Measurements from ENCODE around the gene SGMS1.
"Not testable (repeated sequence)": the region's sequence is repeated elsewhere in the genome, so short reads cannot be mapped to it uniquely, and the experiment has no call there.

The SGMS1 gene

DNA sequence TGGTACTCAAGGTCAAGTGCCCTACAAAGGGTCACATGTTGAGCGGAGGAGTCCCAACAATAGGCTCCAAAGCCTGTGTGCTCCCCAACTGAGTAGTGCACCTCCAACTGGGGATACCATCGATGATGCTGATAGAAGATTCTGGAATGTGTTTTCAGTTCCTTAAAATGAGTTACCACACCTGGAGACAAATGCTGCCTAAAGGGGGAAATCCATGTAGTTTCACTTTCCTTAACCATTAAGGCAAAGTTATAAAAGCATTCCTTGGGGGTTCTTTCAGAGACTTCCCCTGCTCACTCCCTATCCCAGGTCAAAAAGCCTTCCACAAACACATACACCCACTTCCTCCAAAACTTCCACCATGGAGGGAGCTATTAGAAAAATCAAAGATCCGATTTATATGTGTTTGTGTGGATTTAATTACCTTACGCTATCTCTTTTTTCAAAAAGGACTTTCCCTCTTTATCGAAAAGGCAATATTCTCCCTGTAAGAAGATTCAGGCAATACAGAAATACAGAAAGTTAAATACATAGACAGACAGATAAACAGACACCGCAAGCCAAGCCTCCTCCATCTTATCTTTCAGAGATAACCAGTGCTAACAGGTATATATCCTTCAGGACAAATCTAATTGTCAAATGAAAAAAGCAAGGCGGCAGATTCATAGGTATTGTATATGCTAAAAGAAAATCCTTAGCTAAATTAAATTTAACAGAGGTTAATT lies 236.6 kb downstream of the SGMS1 start:
- Mint-ChIP-seq H3K36me3 (ENCODE audit: low read depth) (peaks cover 6% of the 10 kb centered on the region), H3K4me1 (ENCODE audit: low read depth) (peaks cover 11% of the 10 kb centered on the region), H3K4me3 (no peak overlapping the region), H3K9me3 (no peaks in the 10 kb centered on the region), H3K27ac (no peak overlapping the region), H3K27me3 (ENCODE audit: low read depth) (no peaks in the 10 kb centered on the region)

DNA sequence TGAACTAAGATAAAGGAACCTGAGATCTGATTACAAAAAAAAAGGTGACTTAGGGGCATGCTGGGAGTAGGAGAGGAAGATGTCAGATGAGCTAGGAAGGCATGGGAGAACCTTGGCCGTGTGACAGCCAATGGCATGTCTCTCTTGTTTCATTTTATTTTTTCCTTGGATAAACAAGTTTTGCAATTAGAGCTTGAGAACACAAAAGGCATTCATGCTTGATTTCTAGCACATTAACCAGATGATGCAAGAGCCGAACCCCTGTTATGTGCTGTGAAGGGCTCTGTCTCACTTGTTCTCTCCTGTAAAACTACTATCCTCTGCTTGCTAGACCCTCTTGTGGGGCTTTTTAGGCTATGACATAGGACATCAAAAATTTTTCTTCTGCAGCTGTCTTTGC lies 238.1 kb downstream of the SGMS1 start:
- Mint-ChIP-seq H3K9me3 (no peaks in the 10 kb centered on the region), H3K4me3 (no peak overlapping the region), H3K27me3 (ENCODE audit: low read depth) (no peaks in the 10 kb centered on the region), H3K4me1 (ENCODE audit: low read depth) (peaks cover 10% of the 10 kb centered on the region), H3K27ac (no peak overlapping the region), H3K36me3 (ENCODE audit: low read depth) (peaks cover 2% of the 10 kb centered on the region)

DNA sequence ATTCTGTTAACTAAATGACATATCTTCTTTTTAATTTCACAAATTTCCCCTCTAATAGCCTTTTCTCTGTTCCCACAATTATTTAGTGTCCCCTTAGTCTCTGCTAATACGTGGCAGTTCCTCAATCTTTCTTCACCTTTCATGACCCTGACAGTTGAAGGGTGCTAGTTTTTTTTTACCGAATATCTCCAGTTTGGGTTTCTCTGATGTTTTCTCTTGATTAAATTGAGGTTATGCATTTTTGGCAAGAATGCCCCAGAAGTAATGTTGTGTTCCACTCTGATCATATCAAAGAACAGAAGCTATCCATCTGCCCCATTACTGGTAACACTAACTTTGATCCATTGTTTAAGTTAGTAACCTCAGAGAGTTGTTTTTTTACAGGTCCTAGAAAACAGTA lies 238.9 kb downstream of the SGMS1 start:
- no peaks in the 10 kb centered on the region for H3K9me3 Mint-ChIP-seq
- no peaks in the 10 kb centered on the region for H3K27me3 Mint-ChIP-seq (ENCODE audit: low read depth)
- H3K4me1 Mint-ChIP-seq (ENCODE audit: low read depth), result peaks cover 11% of the 10 kb centered on the region
- peaks cover 4% of the 10 kb centered on the region for H3K36me3 Mint-ChIP-seq (ENCODE audit: low read depth)
- no peak overlapping the region for H3K27ac Mint-ChIP-seq
- H3K4me3 Mint-ChIP-seq, result no peak overlapping the region

DNA sequence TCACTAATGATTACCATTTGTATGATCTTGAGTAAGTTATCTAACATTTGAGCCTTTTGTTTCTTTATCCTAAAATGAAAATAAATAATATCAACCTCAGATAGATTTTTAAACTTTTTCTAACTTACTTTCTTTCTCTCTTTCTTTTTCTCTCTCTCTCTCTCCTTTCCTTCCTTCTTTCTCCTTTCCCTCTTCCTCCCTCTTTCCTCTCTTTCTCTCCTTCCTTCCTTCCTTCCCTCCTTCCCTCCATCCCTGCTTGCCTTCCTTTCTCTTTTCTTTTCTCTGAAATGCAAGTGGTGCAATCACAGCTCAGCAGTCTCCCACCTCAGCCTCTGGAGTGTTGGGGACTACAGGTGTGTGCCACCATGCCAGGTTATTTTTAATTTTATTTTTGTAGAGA lies 239.5 kb downstream of the SGMS1 start:
- H3K9me3 Mint-ChIP-seq, result no peaks in the 10 kb centered on the region
- H3K36me3 Mint-ChIP-seq (ENCODE audit: low read depth), result peaks cover 4% of the 10 kb centered on the region
- H3K27me3 Mint-ChIP-seq (ENCODE audit: low read depth), result no peaks in the 10 kb centered on the region
- peaks cover 11% of the 10 kb centered on the region for H3K4me1 Mint-ChIP-seq (ENCODE audit: low read depth)
- H3K4me3 Mint-ChIP-seq, result no peak overlapping the region
- H3K27ac Mint-ChIP-seq, result no peak overlapping the region

DNA sequence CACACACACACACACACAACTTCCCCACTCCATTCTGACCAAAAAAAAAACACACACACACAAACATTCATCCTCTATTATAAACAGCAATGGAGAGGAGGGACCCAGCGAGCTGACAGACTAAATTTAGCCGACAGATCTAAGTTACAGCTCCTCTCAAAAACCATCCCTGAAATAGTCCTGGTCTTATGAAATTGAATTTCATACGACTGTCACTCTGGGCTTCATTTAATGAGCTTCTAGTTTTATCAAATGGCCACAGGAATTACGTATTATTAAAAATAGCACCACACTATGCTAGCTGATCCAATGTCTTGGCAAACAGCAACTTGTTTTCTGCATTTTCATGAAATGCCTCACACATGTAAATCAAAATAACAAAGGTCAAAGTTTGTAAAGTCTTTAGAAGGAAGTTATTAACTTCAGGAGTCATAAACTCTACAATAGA lies 241.2 kb downstream of the SGMS1 start:
- H3K4me3 Mint-ChIP-seq, result no peak overlapping the region
- H3K4me1 Mint-ChIP-seq (ENCODE audit: low read depth), result peaks cover 10% of the 10 kb centered on the region
- H3K27ac Mint-ChIP-seq, result no peak overlapping the region

DNA sequence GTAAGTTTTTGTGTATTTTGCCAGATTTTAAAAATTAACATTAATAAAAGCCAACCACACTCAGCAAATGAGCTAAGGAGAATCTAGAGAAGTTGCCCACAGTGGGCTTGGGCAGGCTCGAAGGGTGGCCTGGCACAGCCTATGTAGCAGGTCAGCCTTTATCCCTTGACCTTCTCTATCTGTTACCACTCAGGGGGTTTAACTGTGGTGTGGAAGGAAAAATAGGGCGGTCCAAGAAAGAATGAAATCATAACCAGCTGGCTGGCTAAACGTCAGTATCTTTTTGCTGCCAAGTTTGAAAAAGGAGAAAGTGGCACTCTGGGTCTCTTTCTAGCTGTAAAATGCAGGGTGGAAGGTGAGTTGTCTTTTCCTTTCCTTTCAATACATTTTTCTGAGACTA lies 242.1 kb downstream of the SGMS1 start:
- Mint-ChIP-seq H3K9me3 (no peaks in the 10 kb centered on the region), H3K4me1 (ENCODE audit: low read depth) (peaks cover 5% of the 10 kb centered on the region), H3K27me3 (ENCODE audit: low read depth) (no peaks in the 10 kb centered on the region), H3K36me3 (ENCODE audit: low read depth) (peaks cover 12% of the 10 kb centered on the region), H3K4me3 (no peak overlapping the region), H3K27ac (no peak overlapping the region)

More for the DNA sequence above, 241.2 kb downstream of the SGMS1 start:
- Mint-ChIP-seq H3K36me3 (ENCODE audit: low read depth) (peaks cover 4% of the 10 kb centered on the region), H3K9me3 (no peaks in the 10 kb centered on the region), H3K27me3 (ENCODE audit: low read depth) (no peaks in the 10 kb centered on the region)

DNA sequence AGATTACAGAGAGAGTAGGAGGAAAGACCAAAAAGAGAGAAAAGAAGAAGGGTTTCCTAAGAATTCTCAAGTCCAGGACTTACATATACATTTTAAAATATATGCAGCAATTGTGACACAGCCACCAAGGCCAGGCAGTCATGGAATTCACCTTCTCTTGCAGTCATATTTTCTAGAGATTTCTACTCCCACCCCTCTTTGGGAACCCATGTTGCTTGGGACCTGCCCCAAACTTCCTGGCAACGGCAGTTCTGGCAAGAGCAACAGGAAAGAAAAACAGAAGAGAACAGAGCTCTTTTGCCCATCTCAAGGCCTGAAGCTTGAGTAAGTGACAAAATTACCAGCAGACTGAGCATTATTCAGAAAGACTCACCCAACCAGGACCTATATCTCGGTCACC lies 244.1 kb downstream of the SGMS1 start:
- peaks cover 10% of the 10 kb centered on the region for H3K4me1 Mint-ChIP-seq (ENCODE audit: low read depth)
- no peak overlapping the region for H3K4me3 Mint-ChIP-seq
- no peak overlapping the region for H3K27ac Mint-ChIP-seq
- no peaks in the 10 kb centered on the region for H3K27me3 Mint-ChIP-seq (ENCODE audit: low read depth)
- H3K9me3 Mint-ChIP-seq, result no peaks in the 10 kb centered on the region
- H3K36me3 Mint-ChIP-seq (ENCODE audit: low read depth), result peaks cover 12% of the 10 kb centered on the region

DNA sequence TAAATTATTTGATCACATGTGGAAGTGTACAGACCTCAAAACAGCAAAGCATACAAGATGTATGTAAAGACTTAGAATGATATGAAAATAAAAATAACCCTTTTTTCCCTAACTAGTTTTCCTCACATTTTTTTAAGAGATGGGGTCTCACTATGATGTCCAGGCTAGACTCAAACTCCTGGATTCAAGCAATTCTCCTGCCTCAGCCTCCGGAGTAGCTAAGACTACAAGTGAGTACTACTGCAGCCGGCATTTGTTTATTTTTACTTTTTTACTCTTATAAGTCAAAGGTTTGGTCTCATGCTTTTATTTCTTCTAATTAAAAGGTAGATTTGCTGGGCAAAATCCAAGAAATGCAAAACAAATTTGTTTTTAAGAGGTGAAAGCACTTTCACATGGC lies 248.0 kb downstream of the SGMS1 start:
- Mint-ChIP-seq H3K36me3 (ENCODE audit: low read depth) (peaks cover 12% of the 10 kb centered on the region), H3K4me3 (no peak overlapping the region), H3K27ac (no peak overlapping the region), H3K27me3 (ENCODE audit: low read depth) (no peaks in the 10 kb centered on the region), H3K4me1 (ENCODE audit: low read depth) (peaks cover 8% of the 10 kb centered on the region), H3K9me3 (no peaks in the 10 kb centered on the region)

DNA sequence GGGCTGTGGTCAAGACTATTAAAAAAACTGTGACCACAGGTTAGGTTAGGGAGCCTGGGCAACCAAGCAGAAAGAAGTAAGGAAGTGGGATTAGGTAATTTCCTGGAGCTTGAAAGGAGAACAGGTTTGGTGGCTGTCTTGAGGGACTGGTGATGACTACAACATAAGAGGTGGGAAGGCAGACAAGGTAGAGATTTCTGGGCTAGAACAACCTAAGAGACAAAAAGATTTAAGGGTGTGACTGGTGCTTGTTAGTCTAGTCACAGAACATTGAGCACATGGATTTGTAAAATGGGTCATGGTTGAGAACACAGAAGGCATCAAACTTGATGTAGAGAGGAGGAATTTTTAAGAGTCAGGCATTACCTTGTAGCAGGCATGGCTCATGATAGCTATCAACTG lies 248.7 kb downstream of the SGMS1 start:
- H3K27me3 Mint-ChIP-seq (ENCODE audit: low read depth), result no peaks in the 10 kb centered on the region
- peaks cover 10% of the 10 kb centered on the region for H3K36me3 Mint-ChIP-seq (ENCODE audit: low read depth)
- H3K27ac Mint-ChIP-seq, result no peak overlapping the region
- H3K4me3 Mint-ChIP-seq, result no peak overlapping the region
- no peaks in the 10 kb centered on the region for H3K9me3 Mint-ChIP-seq
- H3K4me1 Mint-ChIP-seq (ENCODE audit: low read depth), result peaks cover 7% of the 10 kb centered on the region

DNA sequence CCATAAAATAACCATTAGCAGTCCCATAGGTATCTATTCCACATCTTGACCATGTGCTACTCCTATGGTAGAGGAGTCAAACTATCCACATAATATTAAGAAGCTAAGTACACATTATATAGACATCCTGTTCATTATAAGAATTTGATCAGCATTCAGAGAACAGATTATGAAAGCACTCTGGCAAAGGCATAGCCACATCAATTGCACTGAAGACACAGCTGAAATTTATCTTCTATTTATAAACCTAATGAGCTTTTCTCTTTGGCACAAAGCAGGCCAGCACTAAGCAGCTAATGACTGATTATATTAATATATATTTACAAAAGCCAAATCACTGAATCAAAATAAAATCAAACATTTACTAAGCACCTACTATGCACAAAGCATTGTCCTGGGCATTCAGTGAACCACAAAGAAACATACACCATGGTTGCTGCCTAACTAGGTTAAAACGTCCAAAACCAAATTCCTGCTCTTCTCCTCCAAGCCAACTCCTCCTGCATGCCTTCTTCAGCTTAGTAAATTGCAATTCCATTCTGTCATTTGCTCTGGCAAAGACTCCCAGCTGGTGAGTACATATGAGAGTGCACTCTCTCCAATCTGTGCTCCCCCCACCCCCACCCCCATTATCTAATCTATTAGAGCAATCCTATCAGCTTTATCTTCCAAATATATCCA lies 249.8 kb downstream of the SGMS1 start:
- Mint-ChIP-seq H3K4me1 (ENCODE audit: low read depth) (peaks cover 7% of the 10 kb centered on the region), H3K27ac (no peak overlapping the region), H3K9me3 (no peaks in the 10 kb centered on the region), H3K27me3 (ENCODE audit: low read depth) (no peaks in the 10 kb centered on the region), H3K4me3 (no peak overlapping the region), H3K36me3 (ENCODE audit: low read depth) (peaks cover 10% of the 10 kb centered on the region)

DNA sequence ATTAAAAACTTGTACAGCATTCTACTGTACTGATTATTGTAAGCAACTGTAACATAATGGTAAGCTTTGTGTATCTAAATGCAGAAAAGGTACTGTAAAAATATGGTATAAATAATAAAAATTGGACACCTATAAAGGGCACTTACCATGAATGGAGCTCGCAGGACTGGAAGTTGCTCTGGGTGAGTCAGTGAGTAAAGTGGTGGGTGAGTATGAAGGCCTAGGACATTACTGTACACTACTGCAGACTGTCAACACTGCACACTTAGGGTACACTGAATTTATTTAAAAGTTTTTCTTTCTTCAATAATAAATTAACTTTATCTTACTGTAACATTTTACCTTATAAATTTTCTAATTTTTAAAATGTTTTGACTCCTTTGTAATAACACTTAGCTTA lies 253.8 kb downstream of the SGMS1 start:
- Mint-ChIP-seq H3K36me3 (ENCODE audit: low read depth) (peaks cover 15% of the 10 kb centered on the region), H3K4me3 (no peak overlapping the region), H3K9me3 (no peaks in the 10 kb centered on the region), H3K4me1 (ENCODE audit: low read depth) (no peaks in the 10 kb centered on the region), H3K27me3 (ENCODE audit: low read depth) (no peaks in the 10 kb centered on the region), H3K27ac (no peak overlapping the region)

DNA sequence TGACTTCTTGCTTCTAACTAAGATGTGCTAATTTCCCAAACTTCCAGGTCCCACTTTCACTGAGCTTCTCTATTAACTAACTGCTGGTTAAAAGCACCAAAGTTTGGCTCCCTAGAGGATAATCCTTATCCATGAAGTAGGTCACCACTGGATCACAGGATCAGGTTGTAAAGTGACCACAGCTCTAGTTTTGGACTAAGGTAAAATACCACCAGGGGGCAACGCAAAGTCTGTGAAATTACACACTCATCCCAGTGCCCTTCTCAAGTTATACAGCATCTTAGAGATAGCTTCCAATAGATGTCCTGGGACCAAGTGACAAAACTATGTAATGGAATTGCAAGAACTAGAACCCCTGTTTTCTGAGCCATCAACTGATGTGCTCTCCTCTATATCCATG lies 256.0 kb downstream of the SGMS1 start:
- H3K9me3 Mint-ChIP-seq, result peaks cover 9% of the 10 kb centered on the region
- H3K36me3 Mint-ChIP-seq (ENCODE audit: low read depth), result peaks cover 28% of the 10 kb centered on the region
- no peak overlapping the region for H3K4me3 Mint-ChIP-seq
- H3K27ac Mint-ChIP-seq, result no peak overlapping the region
- no peaks in the 10 kb centered on the region for H3K27me3 Mint-ChIP-seq (ENCODE audit: low read depth)
- H3K4me1 Mint-ChIP-seq (ENCODE audit: low read depth), result peaks cover 9% of the 10 kb centered on the region

DNA sequence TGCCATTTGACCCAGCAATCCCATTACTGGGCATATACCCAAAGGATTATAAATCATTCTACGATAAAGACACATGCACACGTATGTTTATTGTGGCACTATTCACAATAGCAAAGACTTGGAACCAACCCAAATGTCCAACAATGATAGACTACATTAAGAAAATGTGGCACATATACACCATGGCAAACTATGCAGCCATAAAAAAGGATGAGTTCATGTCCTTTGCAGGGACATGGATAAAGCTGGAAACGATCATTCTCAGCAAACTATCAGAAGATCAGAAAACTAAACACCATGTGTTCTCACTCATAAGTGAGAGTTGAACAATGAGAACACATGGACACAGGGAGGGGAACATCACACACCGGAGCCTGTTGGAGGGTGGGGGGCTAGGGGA lies 257.3 kb downstream of the SGMS1 start:
- H3K4me3 Mint-ChIP-seq; H3K27ac Mint-ChIP-seq; H3K27me3 Mint-ChIP-seq (ENCODE audit: low read depth): not testable (repeated sequence)
- Mint-ChIP-seq H3K4me1 (ENCODE audit: low read depth) (peaks cover 12% of the 10 kb centered on the region), H3K36me3 (ENCODE audit: low read depth) (peaks cover 31% of the 10 kb centered on the region), H3K9me3 (peaks cover 13% of the 10 kb centered on the region)

DNA sequence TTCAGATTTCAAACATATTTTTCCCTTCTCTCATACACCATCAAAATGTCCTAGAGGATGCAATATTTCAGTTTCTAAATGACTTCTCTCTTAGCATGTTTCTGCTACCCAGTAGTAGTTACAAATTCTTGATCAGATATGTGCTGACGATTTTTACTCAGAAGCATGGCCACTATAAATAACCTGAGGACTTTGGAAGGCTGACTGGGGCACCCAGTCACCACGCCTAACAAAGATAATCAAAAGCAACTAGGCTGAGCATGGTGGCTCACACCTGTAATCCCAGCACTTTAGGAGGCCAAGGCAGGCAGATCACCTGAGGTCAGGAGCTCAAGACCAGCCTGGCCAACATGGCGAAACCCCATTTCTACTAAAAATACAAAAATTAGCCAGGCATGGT lies 259.0 kb downstream of the SGMS1 start:
- not testable (repeated sequence) for H3K27ac Mint-ChIP-seq; H3K27me3 Mint-ChIP-seq (ENCODE audit: low read depth); H3K4me3 Mint-ChIP-seq
- Mint-ChIP-seq H3K4me1 (ENCODE audit: low read depth) (peaks cover 15% of the 10 kb centered on the region), H3K36me3 (ENCODE audit: low read depth) (peaks cover 31% of the 10 kb centered on the region), H3K9me3 (peaks cover 13% of the 10 kb centered on the region)

DNA sequence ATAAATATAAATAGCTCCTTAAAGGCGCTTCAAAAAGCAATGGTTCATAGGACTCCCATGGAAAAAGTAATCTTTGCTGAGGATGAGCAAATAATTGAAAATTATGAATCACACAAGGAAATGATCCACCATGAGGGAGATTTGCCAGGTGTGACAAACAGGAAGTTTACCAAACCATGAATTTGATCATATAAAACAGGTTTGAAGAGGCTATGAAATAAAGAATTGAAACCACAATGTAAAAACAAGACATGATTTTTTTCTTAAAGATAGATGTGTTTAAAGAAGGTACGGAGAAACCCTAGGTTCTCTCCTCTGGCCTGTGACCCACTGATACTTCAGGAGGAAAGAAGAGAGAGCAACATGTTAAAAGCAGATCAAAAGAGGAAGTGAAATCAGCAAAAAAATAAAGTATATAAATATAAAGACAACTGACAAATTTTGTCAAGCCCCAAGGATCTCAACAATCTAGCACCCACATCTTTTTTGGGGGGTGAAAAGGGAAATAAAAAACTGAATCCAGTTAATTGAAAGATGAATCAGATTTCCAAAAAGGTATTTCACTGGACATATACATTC lies 261.1 kb downstream of the SGMS1 start:
- Mint-ChIP-seq H3K4me1 (ENCODE audit: low read depth) (peaks cover 22% of the 10 kb centered on the region), H3K9me3 (peaks cover 13% of the 10 kb centered on the region), H3K36me3 (ENCODE audit: low read depth) (peaks cover 29% of the 10 kb centered on the region), H3K4me3 (no peak overlapping the region), H3K27me3 (ENCODE audit: low read depth) (no peaks in the 10 kb centered on the region), H3K27ac (peak overlapping the region; percentile 33)

All from T-helper 1 cell treated with Interleukin-12 subunit alpha and Interleukin-12 subunit beta and Interleukin-4 antibody, amounts not matched to agents 30 μg/mL and 1 μg/mL, for 36 hours (primary cell).